GM21447 (cell line): ENCODE measurements around the gene CS.
A peak's percentile ranks its signal among the peaks of the same experiment; 100 is the strongest.
"Not testable (repeated sequence)": the region's sequence is repeated elsewhere in the genome, so short reads cannot be mapped to it uniquely, and the experiment has no call there.

Experiments used
- ATAC-seq: cut with Tn5 transposase; IDR thresholded peaks from one replicate; pipeline ENCODE4 v1.9.1; 2021; ENCODE audit not compliant: unreplicated experiment

The CS gene

GRCh38 chr12:56299853-56300643 lies at the start of gene CS:
CS (minus strand) TSS chr12:56300330; CDS start chr12:56300201, 129 bp downstream.
- peak; percentile 89 for ATAC-seq

- ATAC-seq, result no peak
Measured at GRCh38 chr12:56348776-56349175, 48.6 kb upstream of the CS start.

DNA sequence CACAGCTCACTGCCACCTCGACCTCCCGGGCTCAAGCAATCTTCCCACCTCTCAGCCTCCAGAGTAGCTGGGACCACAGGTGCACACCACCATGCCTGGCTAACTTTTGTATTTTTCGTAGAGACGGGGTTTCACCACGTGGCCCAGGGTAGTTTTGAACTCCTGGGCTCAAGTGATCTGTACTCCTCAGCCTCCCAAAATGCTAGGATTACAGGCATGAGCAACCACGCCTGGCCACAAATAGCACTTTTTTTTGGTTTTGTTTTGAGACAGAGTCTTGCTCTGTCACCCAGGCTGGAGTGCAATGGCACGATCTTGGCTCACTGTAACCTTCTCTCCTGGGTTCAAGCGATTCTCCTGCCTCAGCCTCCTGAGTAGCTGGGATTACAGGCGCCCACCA lies 47.1 kb upstream of the CS start:
- not testable (repeated sequence) for ATAC-seq

DNA sequence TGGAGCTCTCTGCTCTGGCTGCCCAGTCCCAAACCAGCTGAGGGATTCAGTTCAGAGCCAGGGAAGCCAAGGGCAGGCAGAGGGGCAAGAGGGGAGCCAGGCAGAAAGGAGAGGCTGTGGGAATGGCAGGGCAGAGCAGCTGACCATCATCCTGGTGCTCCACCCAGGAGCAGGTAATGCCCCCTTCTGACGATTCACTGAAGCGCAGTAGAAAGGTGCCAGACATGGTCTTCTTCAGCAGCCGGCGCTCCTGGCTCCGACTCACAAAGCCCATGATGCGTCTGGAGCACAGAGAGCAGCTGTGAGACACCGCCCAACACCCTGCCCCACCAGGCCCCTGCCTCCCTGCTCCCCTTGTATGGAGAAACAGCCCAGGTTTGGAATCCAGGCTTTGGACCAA lies 46.5 kb upstream of the CS start:
- no peak for ATAC-seq

- not testable (repeated sequence) for ATAC-seq
Measured at GRCh38 chr12:56342290-56342689, 42.2 kb upstream of the CS start.

GRCh38 chr12:56341616-56342015 lies 41.5 kb upstream of the CS start:
- no peak for ATAC-seq

GRCh38 chr12:56339158-56339422 lies 39.0 kb upstream of the CS start:
- no peak for ATAC-seq

DNA sequence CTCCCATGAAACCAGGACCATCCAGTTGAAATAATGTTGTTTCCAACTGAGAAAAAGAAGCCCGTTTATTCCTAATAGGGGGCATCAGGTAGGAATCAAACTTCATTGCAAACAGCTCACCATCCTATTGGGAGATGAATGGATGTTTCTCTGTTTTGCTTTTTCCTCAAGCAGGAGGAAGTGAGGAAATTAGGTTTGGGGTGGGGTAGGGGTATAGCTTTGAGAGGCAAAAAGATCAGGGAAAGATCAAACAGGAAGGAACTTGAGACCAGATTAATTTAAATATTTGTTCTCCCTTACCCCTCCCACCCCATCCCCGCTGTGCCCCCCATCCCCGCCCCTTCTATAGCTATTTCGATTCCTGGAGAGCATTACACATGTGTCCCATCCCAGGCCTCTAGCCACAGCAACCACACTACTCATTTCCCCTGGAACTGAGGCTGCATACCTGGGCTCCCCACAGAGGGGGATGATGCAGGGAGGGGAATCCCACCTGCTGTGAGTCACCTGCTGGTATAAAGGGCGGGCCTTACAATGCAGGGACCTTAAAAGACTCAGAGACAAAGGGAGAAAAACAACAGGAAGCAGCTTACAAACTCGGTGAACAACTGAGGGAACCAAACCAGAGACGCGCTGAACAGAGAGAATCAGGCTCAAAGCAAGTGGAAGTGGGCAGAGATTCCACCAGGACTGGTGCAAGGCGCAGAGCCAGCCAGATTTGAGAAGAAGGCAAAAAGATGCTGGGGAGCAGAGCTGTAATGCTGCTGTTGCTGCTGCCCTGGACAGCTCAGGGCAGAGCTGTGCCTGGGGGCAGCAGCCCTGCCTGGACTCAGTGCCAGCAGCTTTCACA lies 38.4 kb upstream of the CS start, which contains the start of gene IL23A:
TSS of gene IL23A (plus strand) at position 577 of the 850 bp plus-strand sequence. CDS start at position 738, 161 bp downstream.
- ATAC-seq, result peak; percentile 33

DNA sequence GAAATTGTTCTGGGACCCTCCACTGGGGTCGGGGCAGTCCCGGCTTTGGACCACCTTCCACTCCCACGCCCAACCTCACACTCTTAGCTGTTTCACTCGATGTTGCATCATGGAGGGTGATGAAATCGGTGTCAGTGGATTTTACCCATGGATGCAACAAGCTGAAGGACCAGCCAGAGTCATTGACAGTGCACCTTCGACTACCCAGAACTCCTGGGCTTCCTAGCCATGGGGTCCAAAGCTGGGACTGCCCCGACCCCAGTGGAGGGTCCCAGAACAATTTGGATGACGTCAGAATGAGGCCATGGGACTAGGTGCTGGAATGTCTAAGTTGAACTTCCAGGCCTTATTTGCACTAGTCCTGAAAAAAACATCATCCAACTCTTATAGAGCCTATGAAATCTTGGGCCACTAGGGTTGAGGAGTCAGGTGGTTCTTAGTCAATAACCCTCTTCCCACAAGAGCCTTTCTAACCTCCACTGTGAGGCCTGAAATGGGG lies 37.7 kb upstream of the CS start:
- ATAC-seq, result no peak

DNA sequence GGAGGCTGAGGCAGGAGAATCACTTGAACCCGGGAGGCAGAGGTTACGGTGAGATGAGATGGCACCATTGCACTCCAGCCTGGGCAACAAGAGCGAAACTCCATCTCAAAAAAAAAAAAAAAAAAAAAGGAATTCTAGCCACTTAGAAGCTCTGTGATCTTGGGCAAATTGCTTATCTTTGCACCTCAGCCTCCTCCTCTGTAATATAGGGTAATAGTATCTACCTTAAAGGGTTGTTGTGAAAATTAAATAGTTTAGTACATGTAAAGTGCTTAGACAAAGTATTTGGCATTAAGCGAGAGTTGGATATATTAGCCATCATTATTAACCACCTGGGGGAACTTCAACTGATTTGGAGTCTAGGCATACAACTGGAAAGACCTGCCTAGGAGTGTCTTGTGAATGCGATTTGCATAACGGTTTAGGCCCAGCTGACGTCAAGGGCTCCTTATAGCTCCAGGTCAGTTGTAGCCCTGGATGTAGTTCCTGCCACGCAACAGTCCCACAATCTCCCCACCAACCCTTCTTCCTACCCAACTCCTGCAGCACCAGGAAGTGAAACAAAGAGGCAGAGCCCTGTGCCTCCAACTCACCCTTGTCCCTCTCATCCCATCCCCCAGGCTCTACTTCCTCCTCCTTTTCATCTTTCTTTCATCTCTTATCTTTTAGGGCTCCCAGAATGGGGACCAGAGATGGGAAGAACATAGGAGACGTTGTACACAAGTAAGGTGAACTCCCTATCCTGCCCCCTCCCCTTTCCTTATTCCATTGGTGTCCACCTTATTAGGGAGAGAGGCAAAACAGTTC lies 36.4 kb upstream of the CS start:
- no peak for ATAC-seq

GRCh38 chr12:56335527-56335926 lies 35.4 kb upstream of the CS start:
- not testable (repeated sequence) for ATAC-seq

DNA sequence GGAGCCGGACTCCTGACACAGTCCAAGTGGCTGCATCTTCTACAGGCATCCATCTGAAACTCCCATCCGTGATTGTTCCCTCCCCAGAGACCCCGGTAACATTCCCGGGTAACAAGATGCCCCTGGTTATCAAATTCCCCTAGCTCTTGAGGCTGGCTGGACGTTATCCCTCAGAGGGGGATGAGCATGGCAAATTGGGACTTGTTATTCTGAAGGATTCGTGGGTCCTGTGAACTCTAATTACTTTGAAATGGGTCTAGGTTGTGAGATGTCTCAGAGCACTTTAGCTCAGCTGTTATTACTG lies 34.3 kb upstream of the CS start:
- ATAC-seq, result no peak

- ATAC-seq, result peak; percentile 91
Measured at GRCh38 chr12:56333679-56334489, 33.8 kb upstream of the CS start, which contains the start of gene PAN2. PAN2 (minus strand) TSS chr12:56334000; CDS start chr12:56333094, 906 bp downstream.

- ATAC-seq, result no peak
Measured at GRCh38 chr12:56333197-56333678, 33.1 kb upstream of the CS start.

GRCh38 chr12:56332512-56333196 lies 32.5 kb upstream of the CS start:
- no peak for ATAC-seq

DNA sequence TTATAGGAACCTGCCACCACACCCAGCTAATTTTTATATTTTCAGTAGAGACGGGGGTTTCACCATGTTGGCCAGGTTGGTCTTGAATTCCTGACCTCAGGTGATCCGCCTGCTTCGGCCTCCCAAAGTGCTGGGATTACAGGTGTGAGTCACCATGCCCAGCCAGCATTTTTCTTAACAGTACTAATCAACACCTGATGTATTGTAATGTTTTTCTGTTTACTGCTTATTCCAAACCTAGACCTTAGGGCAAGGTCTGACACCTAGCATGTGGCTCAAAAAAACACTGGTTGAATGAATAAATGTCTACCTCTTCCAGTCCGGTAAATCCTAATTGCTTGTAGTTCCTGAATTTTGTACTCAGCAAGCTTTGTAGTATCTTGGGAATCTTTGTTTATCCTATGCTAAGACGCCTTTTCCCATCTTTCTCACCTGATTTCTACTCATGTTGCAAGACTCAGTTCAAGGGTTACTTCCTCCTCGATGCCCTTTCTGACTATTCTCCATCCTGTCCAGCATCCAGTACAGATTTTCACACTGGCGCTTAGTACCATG lies 30.9 kb upstream of the CS start:
- ATAC-seq, result no peak

GRCh38 chr12:56326533-56326932 lies 26.4 kb upstream of the CS start:
- no peak for ATAC-seq

GRCh38 chr12:56326126-56326525 lies 26.0 kb upstream of the CS start:
- ATAC-seq, result no peak

DNA sequence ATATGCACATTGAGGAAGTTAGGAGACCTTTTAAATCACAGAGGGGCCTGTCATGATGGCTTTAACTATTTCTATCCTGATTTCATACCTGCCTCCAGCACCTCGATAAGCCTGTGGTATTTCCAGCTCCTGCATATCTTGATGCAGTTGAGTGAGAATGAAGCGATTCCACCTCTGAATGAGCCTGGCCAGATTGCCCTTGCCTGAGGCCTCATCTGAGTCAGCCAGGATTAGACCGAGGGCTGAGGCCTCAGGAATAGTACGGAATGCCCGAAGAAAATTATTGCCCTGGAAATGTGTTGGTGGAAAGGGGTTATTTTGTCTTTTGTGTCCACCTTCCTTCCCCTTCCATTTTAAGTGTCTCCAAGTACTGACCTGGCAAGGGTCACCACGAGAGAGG lies 24.1 kb upstream of the CS start:
- ATAC-seq, result no peak
